DMS53 (cell line): ENCODE results near the gene LTBP4.
A peak's percentile ranks its signal among the peaks of the same experiment; 100 is the strongest.

Experiments used
- DNase-seq: peaks from one replicate; lab custom pipeline; 2025; lab: John Stamatoyannopoulos, UW

The LTBP4 gene

DNA sequence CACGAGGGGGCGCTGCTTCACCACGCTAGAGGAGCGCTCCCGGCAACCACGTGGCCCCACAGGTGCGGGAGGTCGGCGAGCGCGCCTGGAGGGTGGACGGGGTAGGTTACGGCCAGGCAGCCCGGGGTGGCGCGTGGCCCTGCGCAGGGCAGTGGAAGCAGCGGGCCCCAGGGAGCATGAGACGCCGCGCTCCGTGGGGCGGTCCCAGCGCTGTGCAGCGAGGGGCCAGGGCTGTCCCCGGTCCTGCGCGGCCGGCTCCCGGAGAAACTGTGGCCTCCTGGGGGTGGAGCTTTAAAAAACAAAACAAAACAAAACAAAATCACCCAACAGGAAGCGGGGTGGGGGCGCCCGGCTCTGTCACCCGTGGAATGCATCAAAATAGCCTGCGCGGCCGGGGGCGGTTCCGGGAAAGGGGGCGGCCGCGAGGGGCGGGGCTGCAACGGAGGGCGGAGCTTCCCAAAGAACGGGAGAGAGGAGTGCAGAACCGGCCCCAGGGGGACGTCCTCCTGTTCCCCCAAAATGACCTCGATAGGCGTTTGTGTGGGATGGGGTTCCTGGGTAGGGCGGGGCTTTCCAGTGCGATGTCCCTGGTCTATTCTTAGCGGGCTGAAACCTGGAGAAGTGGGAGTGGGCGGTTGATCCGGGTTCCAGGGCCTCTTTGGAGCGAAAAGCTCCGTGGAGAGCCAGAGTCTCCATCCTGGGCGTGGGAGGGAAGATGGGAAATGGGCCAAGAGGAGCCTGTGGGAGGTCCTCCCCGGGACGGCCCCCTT is 61.9 kb downstream of the LTBP4 start:
- DNase-seq, result peak; percentile 97

DNA sequence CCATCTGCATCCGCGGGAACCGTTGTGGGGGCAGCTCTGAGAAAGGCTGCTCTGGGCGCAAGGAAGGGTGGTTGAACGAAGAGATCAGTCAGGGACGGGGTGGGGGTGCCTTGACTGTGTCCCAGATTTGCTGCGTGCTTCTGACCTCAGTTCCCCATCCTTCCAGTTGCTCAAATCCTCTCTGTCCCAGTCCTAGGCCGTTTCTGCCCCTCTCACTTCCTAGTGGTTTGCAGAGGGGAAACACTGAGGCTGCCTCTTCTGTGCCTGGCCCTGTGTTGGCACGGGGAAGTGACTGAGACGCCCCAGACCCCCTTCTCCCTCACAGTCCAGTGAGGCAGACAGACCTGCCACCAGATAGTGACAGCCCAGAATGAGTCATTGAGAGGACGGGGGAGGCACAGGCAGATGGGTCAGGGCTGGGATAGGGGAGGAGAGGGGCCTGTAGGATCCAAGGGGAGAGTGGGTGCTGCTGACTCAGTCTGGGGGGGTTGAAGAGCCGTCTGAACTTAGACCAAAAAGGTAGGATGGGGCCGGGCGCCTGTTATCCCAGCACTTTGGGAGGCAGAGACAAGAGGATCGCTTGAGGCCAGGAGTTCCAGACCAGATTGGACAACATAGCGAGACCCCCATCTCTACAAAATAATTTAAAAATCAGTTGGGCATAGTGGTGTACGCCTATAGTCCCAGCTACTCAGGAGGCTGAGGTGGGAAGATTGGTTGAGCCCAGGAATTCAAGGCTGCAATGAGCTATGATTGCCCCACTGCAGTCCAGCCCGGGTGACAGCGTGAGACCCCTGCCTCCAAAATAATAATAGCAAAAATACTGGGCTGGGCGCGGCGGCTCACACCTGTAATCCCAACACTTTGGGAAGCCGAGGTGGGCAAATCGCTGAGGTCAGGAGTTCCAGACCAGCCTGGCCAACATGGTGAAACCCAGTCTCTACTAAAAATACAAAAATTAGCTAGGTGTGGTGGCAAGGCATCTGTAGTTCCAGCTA is 62.8 kb downstream of the LTBP4 start:
- peak; percentile 46 for DNase-seq

DNA sequence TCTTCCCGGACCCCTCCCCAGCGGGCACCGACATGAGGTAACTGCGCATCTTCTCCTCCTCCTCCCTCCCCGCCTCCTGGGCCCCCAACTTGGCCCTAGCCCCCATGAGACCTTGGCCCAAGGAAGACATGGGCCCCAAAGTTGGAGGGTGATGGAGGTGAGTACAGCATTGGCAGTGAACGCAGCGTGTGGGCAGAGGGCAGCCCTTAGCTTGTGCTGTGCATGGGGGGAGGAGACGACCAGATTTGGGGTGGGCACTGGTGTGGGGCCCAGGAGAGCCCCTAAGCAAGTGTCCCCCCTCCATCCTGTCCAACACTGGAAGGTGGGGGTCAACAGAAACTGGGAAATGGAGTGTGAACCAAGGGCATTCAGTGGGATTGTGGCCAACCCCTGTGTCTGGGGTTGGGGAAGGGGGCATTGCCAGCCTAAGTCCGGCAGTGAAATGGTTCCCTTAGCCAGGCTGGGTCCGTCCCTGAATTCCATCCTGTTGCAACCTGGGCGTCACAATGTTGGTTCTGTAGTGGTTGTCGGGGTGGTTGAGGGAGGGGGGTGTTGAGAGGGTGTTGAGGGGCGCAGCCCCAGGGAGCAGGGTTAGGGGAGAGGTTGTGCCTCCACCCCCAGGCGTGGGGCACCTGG is 65.8 kb downstream of the LTBP4 start:
- no peak for DNase-seq

DNA sequence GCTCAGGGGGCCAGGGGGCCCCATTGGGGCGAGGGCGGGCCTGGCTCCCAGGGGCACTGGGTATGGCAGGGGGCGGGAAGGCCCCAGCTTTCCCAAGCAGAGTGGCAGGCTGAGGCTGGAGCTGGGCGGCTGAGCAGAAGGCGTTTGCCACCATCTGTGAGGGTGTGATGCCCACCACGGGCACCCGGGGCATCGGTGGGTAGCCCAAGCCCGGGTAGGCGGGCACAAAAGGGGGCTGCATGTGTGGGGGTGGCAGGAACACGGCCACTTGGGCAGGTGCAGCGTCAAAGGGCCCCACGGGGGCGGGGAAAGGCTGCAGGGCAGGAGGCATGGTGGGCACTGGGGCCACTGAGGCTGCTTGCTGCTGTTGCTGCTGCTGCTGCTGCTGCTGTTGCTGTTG is 66.4 kb downstream of the LTBP4 start:
- no peak for DNase-seq

DNA sequence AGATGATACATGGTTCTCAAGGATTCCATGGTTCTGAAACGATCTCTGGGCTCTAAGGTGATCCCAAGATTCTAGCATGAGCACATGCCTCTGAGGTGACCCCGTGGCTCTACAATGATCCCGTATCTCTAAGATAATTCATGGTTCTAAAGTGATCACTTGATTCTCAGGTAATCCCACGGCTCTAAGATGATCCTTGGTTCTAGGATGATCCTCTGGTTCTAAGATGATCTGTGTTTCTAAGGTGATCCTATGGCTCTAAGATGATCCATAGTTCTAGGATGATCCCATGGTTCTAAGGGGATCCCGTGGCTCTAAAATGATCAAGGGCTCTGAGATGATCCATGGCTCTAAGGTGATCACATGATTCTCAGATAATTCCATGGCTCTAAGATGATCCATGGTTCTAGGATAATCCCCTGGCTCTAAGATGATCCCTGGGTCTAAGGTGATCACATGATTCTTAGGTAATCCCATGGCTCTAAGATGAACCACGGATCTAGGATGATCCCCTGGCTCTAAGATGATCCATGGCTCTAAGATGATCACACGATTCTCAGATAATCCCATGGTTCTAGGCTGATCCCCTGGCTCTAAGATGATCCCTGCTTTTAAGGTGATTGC is 67.9 kb downstream of the LTBP4 start:
- DNase-seq, result no peak

DNA sequence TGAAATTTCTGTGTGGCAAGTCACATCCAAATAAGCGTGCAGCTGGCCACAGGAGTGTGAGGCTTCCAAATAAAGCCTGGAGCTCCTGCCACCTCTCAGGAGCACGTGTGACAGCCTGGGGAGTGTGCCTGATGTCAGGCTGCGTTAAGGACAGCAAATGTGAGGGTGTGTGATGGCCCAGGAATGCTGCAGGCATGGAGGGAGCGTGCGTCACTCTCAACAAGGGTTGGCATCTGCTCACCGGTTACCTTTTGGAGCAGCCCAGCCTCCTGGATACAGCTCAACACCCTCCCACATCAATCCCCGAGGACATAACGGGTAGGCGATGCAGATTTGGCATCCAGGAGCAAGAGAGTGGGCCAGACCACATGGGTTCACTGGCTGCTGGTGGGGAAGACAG is 70.2 kb downstream of the LTBP4 start:
- DNase-seq, result no peak

DNA sequence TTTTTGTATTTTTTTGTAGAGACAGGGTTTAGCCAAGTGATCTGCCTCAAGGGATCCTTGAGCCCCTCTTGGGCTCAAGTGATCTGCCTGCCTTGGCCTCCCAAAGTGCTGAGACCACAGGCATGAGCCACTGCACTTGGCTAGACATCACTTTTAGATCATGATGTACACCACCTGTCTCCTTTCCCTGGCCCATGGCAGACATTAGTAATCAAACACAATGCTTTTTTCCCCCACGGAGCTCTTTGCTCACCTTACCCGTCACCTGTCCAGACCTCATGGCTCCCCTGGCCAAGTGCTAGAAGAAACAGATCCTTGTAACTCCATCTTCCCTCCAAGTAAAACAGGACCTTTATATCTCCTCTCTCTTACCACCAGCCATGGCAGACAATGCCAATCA is 70.9 kb downstream of the LTBP4 start:
- no peak for DNase-seq

DNA sequence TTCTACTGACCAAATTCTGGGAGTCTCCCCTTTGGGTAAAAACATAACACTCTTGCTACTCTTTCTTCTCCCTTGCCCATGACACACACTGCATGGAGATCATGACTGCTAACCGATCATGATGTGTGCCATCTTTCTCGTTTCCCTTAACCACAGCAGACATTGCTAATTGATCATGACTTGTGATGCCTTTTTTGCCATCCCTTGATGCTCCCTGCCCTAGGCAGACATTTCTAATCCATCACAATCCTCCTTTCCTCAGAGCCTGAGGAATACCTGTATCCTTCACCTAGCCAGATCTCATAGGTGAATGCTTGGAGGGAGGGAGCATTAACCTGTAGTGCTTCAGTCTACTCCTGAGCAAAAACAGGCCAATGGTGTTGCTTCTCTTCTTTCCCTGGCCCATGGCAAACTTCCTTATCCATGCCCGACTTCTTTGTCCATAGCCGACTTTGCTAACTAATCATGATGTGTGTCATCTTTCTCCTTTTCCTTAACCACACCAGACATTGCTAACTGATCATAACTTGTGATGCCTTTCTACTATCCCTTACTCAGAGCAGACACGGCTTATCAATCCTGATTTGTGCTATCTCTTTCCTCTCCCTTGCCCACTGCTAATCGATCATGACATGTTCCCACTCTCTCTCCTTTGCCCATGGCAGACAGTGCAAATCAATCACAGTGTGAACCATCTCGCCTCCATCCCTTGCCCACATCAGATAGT is 71.6 kb downstream of the LTBP4 start:
- no peak for DNase-seq

DNA sequence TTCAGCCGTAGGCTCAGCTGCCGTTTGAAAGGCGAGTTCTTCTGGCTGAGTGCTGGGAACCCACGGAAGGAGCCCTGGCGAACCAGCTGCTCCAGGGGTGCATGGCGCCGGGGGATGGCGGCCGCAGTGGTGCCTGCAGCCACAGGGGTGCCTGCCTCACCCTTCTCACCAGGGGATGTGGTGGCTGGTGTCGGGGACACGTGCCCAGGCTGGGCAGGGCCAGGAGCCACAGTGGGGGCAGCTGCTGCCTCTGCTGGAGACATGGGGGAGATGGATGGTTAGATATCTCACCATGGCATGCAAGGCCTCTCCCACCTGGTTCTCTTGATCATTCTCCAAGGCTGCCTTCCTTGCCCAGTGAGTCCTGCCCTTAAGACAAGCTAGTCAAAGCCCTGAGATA is 72.2 kb downstream of the LTBP4 start:
- DNase-seq, result no peak

DNA sequence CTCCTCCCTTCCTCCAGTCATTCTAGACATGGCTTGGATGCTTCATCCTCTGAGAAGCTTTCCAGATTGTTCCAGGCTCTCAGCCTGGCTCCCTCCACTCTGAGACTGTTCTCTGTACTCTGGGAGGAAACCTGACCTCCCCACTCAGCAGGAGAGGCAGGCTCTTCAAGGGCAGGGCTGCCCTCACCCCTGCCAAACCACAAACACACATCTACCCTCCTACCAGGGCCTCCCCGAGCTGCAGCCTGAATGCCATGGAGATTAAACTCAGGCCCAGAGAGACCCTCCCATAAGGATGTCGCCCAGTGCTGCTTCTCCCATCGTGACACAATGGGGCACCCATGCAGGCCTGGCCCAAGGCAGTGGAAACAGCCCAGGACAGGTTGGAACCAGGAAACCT is 73.1 kb downstream of the LTBP4 start:
- DNase-seq, result no peak

DNA sequence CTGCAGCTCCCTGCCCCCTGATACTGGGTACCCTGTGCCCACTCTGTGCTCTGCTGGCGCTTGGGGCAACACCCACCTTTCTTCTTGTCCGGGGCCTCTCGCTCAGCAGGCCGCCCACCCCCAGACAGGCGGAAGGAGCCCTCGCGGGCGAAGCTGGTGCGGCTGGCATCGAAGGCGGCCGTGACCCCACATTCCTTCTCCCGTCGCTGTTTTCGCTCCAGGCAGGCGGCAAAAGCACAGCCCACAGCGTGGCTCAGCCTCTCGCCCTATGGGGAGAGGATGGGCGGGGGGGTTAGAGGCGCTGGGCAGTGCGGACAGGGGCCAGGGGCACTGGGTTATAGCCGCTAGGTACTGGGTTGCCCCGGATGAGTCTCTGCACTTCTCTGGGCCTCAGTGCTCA is 76.0 kb downstream of the LTBP4 start:
- DNase-seq, result no peak
